Activated CD8-positive, alpha-beta memory T cell treated with anti-CD3 and anti-CD28 coated beads, Interleukin-2, amount 50 U/mL, for 4 hours (primary cell): ENCODE data around the gene PTX3.

Experiments used
- DNase-seq: peaks from one replicate; pipeline ENCODE4 v3.0.0-alpha.2; 2020

The PTX3 gene

DNA sequence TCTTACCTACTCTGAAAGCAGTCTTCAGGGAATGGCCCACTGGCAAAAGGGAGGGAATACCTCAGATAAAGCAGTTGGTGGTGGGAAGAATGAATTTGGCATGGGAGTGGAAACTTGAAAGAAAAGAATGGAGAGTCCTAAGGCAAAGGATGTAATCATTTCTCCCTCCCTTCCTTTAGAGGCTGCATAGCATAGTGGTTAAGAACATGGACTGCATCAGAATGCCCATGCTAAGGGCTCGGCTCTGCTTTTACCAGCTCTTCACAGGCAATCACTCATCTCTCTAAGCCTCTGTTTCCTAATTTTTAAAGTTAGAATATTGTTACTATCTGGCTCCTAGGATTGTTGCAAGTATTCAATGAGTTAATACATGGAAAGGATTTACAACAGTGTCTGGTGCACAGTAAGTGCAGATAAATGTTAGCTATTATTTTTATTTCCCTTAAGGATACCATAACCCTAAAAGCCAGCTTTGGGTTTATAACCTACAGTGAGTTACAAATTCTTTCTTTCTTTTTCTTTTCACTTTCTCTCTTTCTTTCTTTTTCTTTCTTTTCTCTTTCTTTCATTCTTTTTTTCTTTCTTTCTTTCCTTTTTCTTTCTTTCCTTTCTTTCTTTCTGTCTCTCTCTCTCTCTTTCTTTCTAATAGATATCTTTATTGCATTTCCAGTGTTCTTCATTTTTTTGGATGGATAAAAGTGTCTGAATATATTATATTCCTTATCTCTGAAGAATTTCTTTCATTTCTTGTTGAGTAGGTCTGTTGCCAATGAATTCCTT, 43.0 kb downstream of the PTX3 start:
- no peak for DNase-seq

DNA sequence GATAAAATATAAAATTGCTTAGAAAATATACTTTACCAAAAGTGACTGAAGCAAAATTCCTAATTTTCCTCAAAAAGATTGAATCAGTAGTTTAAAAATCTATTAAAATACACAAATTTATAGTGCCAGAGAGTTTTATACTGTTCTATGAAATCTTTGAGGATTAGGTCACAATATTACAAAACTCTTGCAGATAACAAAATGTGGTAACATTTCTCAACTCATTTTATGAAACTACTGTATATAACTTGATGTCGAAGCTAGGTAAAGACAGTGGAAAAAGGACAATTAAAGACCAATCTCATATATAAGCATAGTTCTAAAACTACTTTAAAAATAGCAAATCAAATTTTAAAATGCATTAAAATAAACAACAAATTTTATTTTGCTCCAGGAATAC, 50.7 kb downstream of the PTX3 start:
- no peak for DNase-seq

DNA sequence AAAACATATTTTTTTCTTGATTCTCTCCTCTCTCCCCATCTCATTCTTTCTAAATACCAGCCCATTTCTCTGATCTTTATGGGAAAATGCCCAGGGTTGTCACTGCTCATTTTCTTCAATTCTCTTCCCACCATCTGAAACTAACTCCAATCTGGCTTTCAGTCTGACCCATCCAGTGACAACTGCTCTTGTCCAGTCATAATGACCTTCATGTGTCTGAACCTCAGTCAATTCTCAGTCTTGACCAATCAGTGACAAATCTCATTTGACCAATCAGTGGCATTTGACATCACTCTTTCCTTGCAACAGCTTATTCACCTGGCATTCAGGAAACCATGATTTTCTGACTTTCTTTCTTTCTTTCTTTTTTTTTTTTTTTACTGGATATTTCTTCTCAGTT, 51.5 kb downstream of the PTX3 start:
- DNase-seq = no peak

GRCh38 chr3:157491136-157491535, 54.5 kb downstream of the PTX3 start:
- DNase-seq = no peak
